Keratinocyte (primary cell): Measurements from ENCODE around the gene LCE6A. TPM values are rescaled to one million over a fixed set of nuclear protein-coding genes. Genes with fewer than 3 reads are reported as not detected.
A peak's percentile ranks its signal among the peaks of the same experiment; 100 is the strongest.

Source experiments
- DNase-seq: peaks from one replicate; pipeline ENCODE4 v3.0.0-alpha.2; 2011; ENCODE audit warnings: low read depth, missing footprints, low spot score
- FAIRE-seq: peaks from 2 replicates; lab custom pipeline; 2011; peaks lifted over from hg19 to GRCh38; lab: Jason Lieb, UNC
- H2AFZ ChIP-seq: 2 replicates; pipeline ENCODE4 v1.6.0; 2012; ENCODE audit warnings: low read length, control low read depth, inconsistent platforms; ENCODE audit not compliant: control insufficient read depth
- H3K27ac ChIP-seq: 2 replicates; pipeline ENCODE4 v1.5.1; 2011; ENCODE audit warnings: low read length; ENCODE audit not compliant: control insufficient read depth, insufficient read depth
- H3K27me3 ChIP-seq: 3 replicates; pipeline ENCODE4 v1.6.0; 2011; ENCODE audit warnings: low read length; ENCODE audit not compliant: control insufficient read depth, insufficient read depth; ENCODE audit errors: extremely low read depth
- H3K36me3 ChIP-seq, 2 experiments: 2 replicates in 1 of 2; 3 replicates in 1 of 2; pipeline ENCODE4 v1.5.1; 2011; ENCODE audit warnings: low read length in 2 of 2, mild to moderate bottlenecking in 1 of 2; ENCODE audit not compliant: control insufficient read depth in 2 of 2, insufficient read depth in 2 of 2; ENCODE audit errors: extremely low read depth in 1 of 2
- H3K4me1 ChIP-seq: 3 replicates; pipeline ENCODE4 v1.5.1; 2011; ENCODE audit warnings: low read length; ENCODE audit not compliant: control insufficient read depth, insufficient read depth; ENCODE audit errors: extremely low read depth
- H3K4me2 ChIP-seq: 3 replicates; pipeline ENCODE4 v1.6.0; 2011; ENCODE audit warnings: low read depth, low read length; ENCODE audit not compliant: control insufficient read depth, insufficient read depth; ENCODE audit errors: extremely low read depth
- H3K4me3 ChIP-seq, 3 experiments: fragments of 200-600 bp in 1 of 3; sonication (generic) in 1 of 3; 2 replicates in 2 of 3; 3 replicates in 1 of 3; pipeline ENCODE4 v1.5.1; 2011 to 2016; ENCODE audit warnings: low read length in 3 of 3, mild to moderate bottlenecking in 3 of 3, control low read depth in 2 of 3, inconsistent platforms in 1 of 3, low read depth in 1 of 3, mixed read lengths in 1 of 3, mixed run types in 1 of 3, moderate library complexity in 1 of 3; ENCODE audit not compliant: control insufficient read depth in 2 of 3, insufficient read depth in 2 of 3; ENCODE audit errors: extremely low read depth in 1 of 3
- H3K79me2 ChIP-seq: 2 replicates; pipeline ENCODE4 v1.6.0; 2012; ENCODE audit warnings: low read length; ENCODE audit not compliant: control insufficient read depth, insufficient read depth
- H3K9ac ChIP-seq: 3 replicates; pipeline ENCODE4 v1.6.0; 2011; ENCODE audit warnings: low read length; ENCODE audit not compliant: control insufficient read depth, insufficient read depth; ENCODE audit errors: extremely low read depth
- H3K9me1 ChIP-seq: 3 replicates; pipeline ENCODE4 v1.6.0; 2011; ENCODE audit warnings: low read length; ENCODE audit not compliant: control insufficient read depth, insufficient read depth; ENCODE audit errors: extremely low read depth
- H3K9me3 ChIP-seq: 2 replicates; pipeline ENCODE4 v1.5.1; 2012; ENCODE audit warnings: low read depth, low read length; ENCODE audit not compliant: control insufficient read depth
- H4K20me1 ChIP-seq: 3 replicates; pipeline ENCODE4 v1.6.0; 2011; ENCODE audit warnings: low read length; ENCODE audit not compliant: control insufficient read depth, insufficient read depth; ENCODE audit errors: extremely low read depth
- CTCF ChIP-seq, 3 experiments: IDR thresholded peaks in 1 of 3; conservative IDR thresholded peaks in 1 of 3; optimal IDR thresholded peaks in 1 of 3; 2 replicates in 2 of 3; 3 replicates in 1 of 3; pipeline versions ENCODE3 to v1.5.1; 2011; ENCODE audit warnings: low read length in 3 of 3, mild to moderate bottlenecking in 3 of 3, moderate library complexity in 2 of 3, control low read depth in 1 of 3, inconsistent platforms in 1 of 3; ENCODE audit not compliant: insufficient read depth in 2 of 3; ENCODE audit errors: extremely low read depth in 1 of 3
- EZH2 ChIP-seq: IDR thresholded peaks from one replicate; pipeline ENCODE4 v1.6.1; 2012; ENCODE audit warnings: inconsistent platforms, mild to moderate bottlenecking, low read length, moderate library complexity
- dilution Hi-C: fragments of 300-500 bp; cut with MboI; formaldehyde crosslinking; loops from one replicate; pipeline ENCODE4 v1.7.0; 2020; ENCODE audit warnings: low sequenced_read_pairs; ENCODE audit not compliant: extremely low pct_ligation_motif_present
- polyA plus RNA-seq, 5 experiments: library from polyadenylated mRNA; depleted of rRNA in 3 of 5; stranded (reverse) in 3 of 5; stranded (forward) in 1 of 5; unstranded in 1 of 5; fragments of >200 nt; gene quantifications; 1 replicate in 1 of 5; 2 replicates in 3 of 5; 3 replicates in 1 of 5; pipeline versions ENCODE4 v1.2.1 to v1.2.3, GENCODE V29; 2011 to 2012; ENCODE audit warnings: missing spikeins in 2 of 5, low read depth in 1 of 5, low replicate concordance in 1 of 5

LCE6A gene
- polyA plus RNA-seq, 1 donor (not counting 4 experiments of a cell fraction or from before 2014, with no cell fraction given): 0.60 TPM

- TF ChIP-seq CTCF (optimal IDR thresholded peaks at IDR 0.05 in 1 of 3, IDR thresholded peaks at IDR 0.05 in 1 of 3, conservative IDR thresholded peaks at IDR 0.05 in 1 of 3; ENCODE audit: extremely low read depth in 1 of 3, insufficient read depth in 2 of 3, low read length in 3 of 3) (no peak), EZH2 (no peak)
- FAIRE-seq: peak; percentile 96
- peak overlapping the region in 2 of 3 experiments; percentile 3 to 16 for H3K4me3 ChIP-seq
- peak overlapping the region; percentile 61 for H3K4me2 ChIP-seq
- H3K4me1 ChIP-seq: peaks cover 42% of the 10 kb centered on the region
- no peaks in the 10 kb centered on the region for H3K9me1 ChIP-seq
- H2AFZ ChIP-seq: peak overlapping the region; percentile 83
- DNase-seq: no peak
- peak overlapping the region; percentile 77 for H3K27ac ChIP-seq
- H3K36me3 ChIP-seq: no peaks in the 10 kb centered on the region
- H4K20me1 ChIP-seq: no peaks in the 10 kb centered on the region
- no peaks in the 10 kb centered on the region for H3K27me3 ChIP-seq
- H3K9ac ChIP-seq: peak overlapping the region; percentile 16
- dilution Hi-C loops: no loop called here
- no peaks in the 10 kb centered on the region for H3K9me3 ChIP-seq
- no peaks in the 10 kb centered on the region for H3K79me2 ChIP-seq
These were observed 37.7 kb downstream of the LCE6A start for GRCh38 chr1:152880316-152880715.

GRCh38 chr1:152880907-152881306, 38.3 kb downstream of the LCE6A start:
- peak overlapping the region; percentile 83 for H2AFZ ChIP-seq

More at GRCh38 chr1:152880907-152881306, 38.3 kb downstream of the LCE6A start:
- Histone ChIP-seq H3K4me3 (peak overlapping the region in 1 of 3 experiments; percentile 11), H3K79me2 (no peaks in the 10 kb centered on the region), H3K4me2 (peak overlapping the region; percentile 61), H3K27ac (peak overlapping the region; percentile 77), H3K4me1 (peaks cover 44% of the 10 kb centered on the region), H3K9me1 (no peaks in the 10 kb centered on the region), H3K36me3 (no peaks in the 10 kb centered on the region), H3K9me3 (no peaks in the 10 kb centered on the region), H3K9ac (no peak overlapping the region), H4K20me1 (no peaks in the 10 kb centered on the region), H3K27me3 (no peaks in the 10 kb centered on the region)
- dilution Hi-C loops: no loop called here
- DNase-seq (no peak), FAIRE-seq (no peak)
- TF ChIP-seq EZH2: no peak
- TF ChIP-seq CTCF (optimal IDR thresholded peaks at IDR 0.05 in 1 of 3, IDR thresholded peaks at IDR 0.05 in 1 of 3, conservative IDR thresholded peaks at IDR 0.05 in 1 of 3; ENCODE audit: extremely low read depth in 1 of 3, insufficient read depth in 2 of 3, low read length in 3 of 3): peak; percentile 9 to 50 (median 25)
